A549 (cell line): ENCODE results near the gene FASTK.

Source experiments
- ATOH8 ChIP-seq: fragments of 250-450 bp; sonication (Bioruptor Pico); IDR thresholded peaks from 2 replicates; pipeline ENCODE4 v1.5.0; 2020; ENCODE audit warnings: low read depth, mild to moderate bottlenecking, moderate library complexity
- CHD2 ChIP-seq: fragments of 150-350 bp; IDR thresholded peaks from 2 replicates; pipeline ENCODE4 v1.6.1; 2014; ENCODE audit warnings: low read length; ENCODE audit not compliant: partially characterized antibody
- CTCF ChIP-seq: fragments of >200 bp; sonication (Bioruptor Twin); formaldehyde crosslinking; IDR thresholded peaks from 3 replicates; pipeline ENCODE4 v1.5.1; 2016
- HMGXB4 ChIP-seq: fragments of 250-450 bp; sonication (Bioruptor Pico); IDR thresholded peaks from 2 replicates; pipeline ENCODE4 v1.5.0; 2021; ENCODE audit warnings: mild to moderate bottlenecking, moderate library complexity, borderline replicate concordance
- KDM5A ChIP-seq: fragments of 200-600 bp; sonication (generic); IDR thresholded peaks from 2 replicates; pipeline ENCODE4 v1.6.1; 2016; ENCODE audit warnings: antibody characterized with exemption, mild to moderate bottlenecking
- MAFK ChIP-seq: fragments of 450-650 bp; IDR thresholded peaks from 2 replicates; pipeline ENCODE4 v1.6.1; 2014; ENCODE audit not compliant: partially characterized antibody
- POLR2A ChIP-seq: IDR thresholded peaks from 2 replicates; pipeline ENCODE4 v1.6.1; 2012; ENCODE audit warnings: mild to moderate bottlenecking, low read length
- POLR2AphosphoS2 ChIP-seq: conservative IDR thresholded peaks from 2 replicates; pipeline ENCODE4 v1.6.1; 2012; ENCODE audit warnings: low read length, improper control_type of control experiment, inconsistent platforms
- REST ChIP-seq: fragments of 200-600 bp; sonication (generic); IDR thresholded peaks from 2 replicates; pipeline ENCODE4 v1.6.1; 2016; ENCODE audit warnings: antibody characterized with exemption, mild to moderate bottlenecking, moderate library complexity

GRCh38 chr7:151075978-151076426 lies 4.6 kb downstream of the FASTK start:
- TF ChIP-seq REST (no peak), KDM5A (no peak), MAFK (no peak), CTCF (no peak), HMGXB4 (CRISPR knock-in tag) (no peak), POLR2AphosphoS2 (no peak), CHD2 (no peak), POLR2A (no peak), ATOH8 (no peak)
